ENCODE measurements around the gene TEX22. TPM values are rescaled to one million over a fixed set of nuclear protein-coding genes. Genes with fewer than 3 reads are reported as not detected.

Gene TEX22
- total and polyA plus RNA-seq, 2 donors (not counting 1 experiment from before 2014, with no cell fraction given), result 1.7 to 7.0 TPM

- H2AFZ ChIP-seq (ENCODE audit: insufficient read depth, low read depth, low read length, poor library complexity, severe bottlenecking), result no peak overlapping the region
- 45% methylated on average over 30 of the region's 32 CpGs for whole genome bisulfite sequencing (ENCODE audit: insufficient coverage)
- H3K27ac ChIP-seq (ENCODE audit: low read length in 2 of 2), result peak overlapping the region in 1 of 2 donors; percentile 25
- intact Hi-C loops (cut with micrococcal nuclease), result no loop called here
- Mint-ChIP-seq H3K27ac (peak overlapping the region; percentile 65), H3K9me3 (ENCODE audit: insufficient read depth) (no peaks in the 10 kb centered on the region), H3K27me3 (no peaks in the 10 kb centered on the region), H3K4me3 (peak overlapping the region; percentile 85), H3K4me1 (peaks cover 34% of the 10 kb centered on the region)
- H3K4me2 ChIP-seq (replicated peaks; ENCODE audit: low read depth, low read length, poor library complexity, severe bottlenecking), result peak overlapping the region; percentile 91
- H4K20me1 ChIP-seq (ENCODE audit: control insufficient read depth, insufficient read depth, low read length, poor library complexity, severe bottlenecking), result peaks cover 47% of the 10 kb centered on the region
- no peak for ATAC-seq (ENCODE audit: low read depth)
- peaks cover 0 to 3% (median 0%) of the 10 kb centered on the region in 3 donors for H3K9me3 ChIP-seq (ENCODE audit: control extremely low read depth in 1 of 3, control insufficient read depth in 2 of 3, insufficient read depth in 1 of 3, low read length in 2 of 3)
- POLR2A ChIA-PET, result interaction anchor here (0.6 kb wide), 1 partner anchor 8 kb away, joined by 7 read pairs; no protein-coding TSS in a partner anchor
- H3K27me3 ChIP-seq (replicated peaks in 1 of 4; ENCODE audit: control extremely low read depth in 1 of 4, control insufficient read depth in 3 of 4, insufficient read depth in 4 of 4, low read length in 3 of 4), result peaks cover 0 to 4% (median 0%) of the 10 kb centered on the region in 4 experiments
- H3K36me3 ChIP-seq (replicated peaks in 1 of 2; ENCODE audit: control extremely low read depth in 1 of 2, control insufficient read depth in 1 of 2, extremely low read depth in 1 of 2, insufficient read depth in 2 of 2, low read length in 1 of 2), result peaks cover 0 to 6% of the 10 kb centered on the region in 2 experiments
- peak overlapping the region; percentile 23 for H3K9ac ChIP-seq (ENCODE audit: low read length)
- H3K4me1 ChIP-seq (ENCODE audit: control insufficient read depth in 2 of 2, insufficient read depth in 2 of 2, low read length in 2 of 2), result peaks cover 28 to 31% of the 10 kb centered on the region in 2 donors
- DNase-seq, result peak; percentile 33
- no peak for TF ChIP-seq CTCF (IDR thresholded peaks at IDR 0.05)
- TF ChIP-seq EZH2 (IDR thresholded peaks at IDR 0.05; ENCODE audit: borderline replicate concordance, insufficient read depth, low read depth, low read length, poor library complexity, severe bottlenecking), result no peak
- CTCF ChIA-PET, result interaction anchor here (0.9 to 1.5 kb wide), 2 partner anchors 59 to 68 kb away, joined by 3 to 6 read pairs; no protein-coding TSS in a partner anchor
- no peak overlapping the region for H3K4me3 ChIP-seq (ENCODE audit: control extremely low read depth in 1 of 5, extremely low read depth in 1 of 5, insufficient read depth in 1 of 5, low read depth in 2 of 5, low read length in 4 of 5)
- H3K79me2 ChIP-seq (ENCODE audit: control insufficient read depth, insufficient read depth, low read length), result peaks cover 65% of the 10 kb centered on the region
Observed at GRCh38 chr14:105421723-105422615, 23.6 kb downstream of the TEX22 start.
